HepG2 (cell line): Measurements from ENCODE around the gene AP4S1. TPM values are rescaled to one million over a fixed set of nuclear protein-coding genes. Genes with fewer than 3 reads are reported as not detected.

Source experiments
- BRCA1 ChIP-seq: sonication (generic); formaldehyde crosslinking; IDR thresholded peaks from 2 replicates; pipeline ENCODE4 v1.4.0; 2020; ENCODE audit warnings: missing genetic modification reagents
- CEBPB ChIP-seq: IDR thresholded peaks from 2 replicates; pipeline ENCODE4 v1.6.1; 2011; ENCODE audit warnings: low read depth, low read length, improper control_type of control experiment, borderline replicate concordance
- GPBP1L1 ChIP-seq: sonication (generic); formaldehyde crosslinking; IDR thresholded peaks from 2 replicates; pipeline ENCODE4 v1.5.0; 2020; ENCODE audit warnings: mild to moderate bottlenecking, missing genetic modification reagents
- HMGXB4 ChIP-seq, 2 experiments: sonication (generic) in 1 of 2; formaldehyde crosslinking in 1 of 2; IDR thresholded peaks; 2 replicates each; pipeline versions ENCODE4 v1.4.0 to v1.6.1; 2018 to 2020; ENCODE audit warnings: missing genetic modification reagents in 2 of 2, borderline replicate concordance in 1 of 2, low read depth in 1 of 2, mild to moderate bottlenecking in 1 of 2, missing biosample characterization in 1 of 2
- NR2F6 ChIP-seq, 2 experiments: IDR thresholded peaks; 2 replicates each; pipeline ENCODE4 v1.6.1; 2016; ENCODE audit warnings: antibody characterized with exemption in 1 of 2, mild to moderate bottlenecking in 1 of 2
- PATZ1 ChIP-seq: sonication (generic); formaldehyde crosslinking; IDR thresholded peaks from 2 replicates; pipeline ENCODE4 v1.4.0; 2020; ENCODE audit warnings: missing genetic modification reagents
- PRDM4 ChIP-seq: sonication (generic); formaldehyde crosslinking; IDR thresholded peaks from 2 replicates; pipeline ENCODE4 v1.9.0; 2021; ENCODE audit warnings: missing genetic modification reagents, borderline replicate concordance
- RFX5 ChIP-seq: IDR thresholded peaks from 2 replicates; pipeline ENCODE4 v1.6.1; 2011; ENCODE audit warnings: low read depth, low read length, improper control_type of control experiment
- SNAPC2 ChIP-seq: sonication (generic); formaldehyde crosslinking; IDR thresholded peaks from 2 replicates; pipeline ENCODE4 v1.8.1; 2022; ENCODE audit warnings: mild to moderate bottlenecking, missing genetic modification reagents
- ZKSCAN1 ChIP-seq: fragments of 150-350 bp; IDR thresholded peaks from 2 replicates; pipeline ENCODE4 v1.6.1; 2014; ENCODE audit warnings: low read length
- ZNF121 ChIP-seq: sonication (generic); formaldehyde crosslinking; IDR thresholded peaks from 2 replicates; pipeline ENCODE4 v1.5.0; 2020; ENCODE audit warnings: mild to moderate bottlenecking, missing genetic modification reagents
- ZNF225 ChIP-seq: sonication (generic); formaldehyde crosslinking; IDR thresholded peaks from 2 replicates; pipeline ENCODE4 v1.4.0; 2020; ENCODE audit warnings: mild to moderate bottlenecking, missing genetic modification reagents
- ZNF362 ChIP-seq: sonication (generic); formaldehyde crosslinking; IDR thresholded peaks from 2 replicates; pipeline ENCODE4 v1.4.0; 2020; ENCODE audit warnings: missing genetic modification reagents, mild to moderate bottlenecking, borderline replicate concordance
- ZNF530 ChIP-seq: sonication (generic); formaldehyde crosslinking; IDR thresholded peaks from 2 replicates; pipeline ENCODE4 v1.5.0; 2020; ENCODE audit warnings: low read depth, mild to moderate bottlenecking, missing genetic modification reagents
- ZNF746 ChIP-seq: sonication (generic); formaldehyde crosslinking; IDR thresholded peaks from 2 replicates; pipeline ENCODE4 v1.8.0; 2022; ENCODE audit warnings: mild to moderate bottlenecking, missing genetic modification reagents
- ZNF749 ChIP-seq: sonication (generic); formaldehyde crosslinking; IDR thresholded peaks from 2 replicates; pipeline ENCODE4 v1.8.0; 2022; ENCODE audit warnings: mild to moderate bottlenecking, missing genetic modification reagents, moderate library complexity, borderline replicate concordance
- polyA plus RNA-seq, 8 experiments: library from polyadenylated mRNA; depleted of rRNA in 3 of 8; stranded (reverse) in 7 of 8; unstranded in 1 of 8; fragments of >200 nt; fragmentation: Illumina TruSeq in 4 of 8; extraction: Trizol in 4 of 8; gene quantifications; 2 replicates each; pipeline versions ENCODE4 v1.2.1 to v1.2.3, GENCODE V29; 2011 to 2016; ENCODE audit warnings: low read depth in 4 of 8, missing spikeins in 1 of 8, mixed read lengths in 1 of 8; ENCODE audit not compliant: insufficient read depth in 1 of 8
- total RNA-seq, 5 experiments: library from RNA; depleted of rRNA; stranded (reverse); fragments of >200 nt; fragmentation: Illumina TruSeq; extraction: Trizol; gene quantifications; 2 replicates each; pipeline ENCODE4 v1.2.3, GENCODE V29; 2016; ENCODE audit warnings: low read depth in 1 of 5

Gene AP4S1
- total and polyA plus RNA-seq, 2 of the 13 experiments (the other 11 are each of a cell fraction or from before 2014, with no cell fraction given) = 3.9 to 21.1 TPM

GRCh38 chr14:31029016-31029970 lies 3.8 kb downstream of the AP4S1 start (continued):
- TF ChIP-seq PATZ1 (CRISPR knock-in tag) (0 out of 2 replicates have a peak, but pooled peaks have one; percentile 15), ZNF362 (CRISPR knock-in tag) (0 out of 2 replicates have a peak, but pooled peaks have one; percentile 18), BRCA1 (CRISPR knock-in tag) (no peak), CEBPB (peak; percentile 5; the same call in 1 of the 2 replicates), SNAPC2 (CRISPR knock-in tag) (no peak), HMGXB4 (CRISPR knock-in tag; IDR thresholded peaks at IDR 0.05; ENCODE audit: borderline replicate concordance in 1 of 2, low read depth in 1 of 2) (no peak), GPBP1L1 (CRISPR knock-in tag) (no peak), ZNF121 (CRISPR knock-in tag) (0 out of 2 replicates have a peak, but pooled peaks have one; percentile 18), RFX5 (no peak), NR2F6 (IDR thresholded peaks at IDR 0.05) (no peak), NR2F6 (CRISPR knock-in tag; IDR thresholded peaks at IDR 0.05) (0 out of 2 replicates have a peak, but pooled peaks have one; percentile 20), ZNF746 (CRISPR knock-in tag) (no peak), PRDM4 (CRISPR knock-in tag) (no peak), ZKSCAN1 (no peak), ZNF530 (CRISPR knock-in tag) (no peak), ZNF749 (CRISPR knock-in tag) (no peak), ZNF225 (CRISPR knock-in tag) (no peak)
